ENCODE measurements around the gene NPHP4. TPM values are rescaled to one million over a fixed set of nuclear protein-coding genes. Genes with fewer than 3 reads are reported as not detected.

The NPHP4 gene
- total RNA-seq, 4 donors from 2014 or later = 1.1 to 10.4 (median 1.8) TPM

- H3K36me3 ChIP-seq = no peaks in the 10 kb centered on the region
- no peak for TF ChIP-seq CTCF (IDR thresholded peaks at IDR 0.05 in 4 of 5, conservative IDR thresholded peaks at IDR 0.05 in 1 of 5)
- TF ChIP-seq POLR2A (IDR thresholded peaks at IDR 0.05) = no peak
- no peaks in the 10 kb centered on the region for H3K27me3 ChIP-seq
- no peaks in the 10 kb centered on the region for H3K4me1 ChIP-seq
- in situ Hi-C loops (cut with MboI; ENCODE audit: low sequenced_read_pairs in 4 of 4) = loop anchor here in 1 of 4 donors (25.0 kb wide), 1 partner anchor 453 kb away; no protein-coding TSS in a partner anchor
- DNase-seq = no peak
- no peak overlapping the region for H3K4me3 ChIP-seq
- intact Hi-C loops (cut with DNase I; ENCODE audit: low total_unique reads) = no loop called here
- no peaks in the 10 kb centered on the region for H3K9me3 ChIP-seq
- no peak overlapping the region for H3K27ac ChIP-seq
- no peak for ATAC-seq
These were observed 26.6 kb downstream of the NPHP4 start for GRCh38 chr1:5965586-5966131.

DNA sequence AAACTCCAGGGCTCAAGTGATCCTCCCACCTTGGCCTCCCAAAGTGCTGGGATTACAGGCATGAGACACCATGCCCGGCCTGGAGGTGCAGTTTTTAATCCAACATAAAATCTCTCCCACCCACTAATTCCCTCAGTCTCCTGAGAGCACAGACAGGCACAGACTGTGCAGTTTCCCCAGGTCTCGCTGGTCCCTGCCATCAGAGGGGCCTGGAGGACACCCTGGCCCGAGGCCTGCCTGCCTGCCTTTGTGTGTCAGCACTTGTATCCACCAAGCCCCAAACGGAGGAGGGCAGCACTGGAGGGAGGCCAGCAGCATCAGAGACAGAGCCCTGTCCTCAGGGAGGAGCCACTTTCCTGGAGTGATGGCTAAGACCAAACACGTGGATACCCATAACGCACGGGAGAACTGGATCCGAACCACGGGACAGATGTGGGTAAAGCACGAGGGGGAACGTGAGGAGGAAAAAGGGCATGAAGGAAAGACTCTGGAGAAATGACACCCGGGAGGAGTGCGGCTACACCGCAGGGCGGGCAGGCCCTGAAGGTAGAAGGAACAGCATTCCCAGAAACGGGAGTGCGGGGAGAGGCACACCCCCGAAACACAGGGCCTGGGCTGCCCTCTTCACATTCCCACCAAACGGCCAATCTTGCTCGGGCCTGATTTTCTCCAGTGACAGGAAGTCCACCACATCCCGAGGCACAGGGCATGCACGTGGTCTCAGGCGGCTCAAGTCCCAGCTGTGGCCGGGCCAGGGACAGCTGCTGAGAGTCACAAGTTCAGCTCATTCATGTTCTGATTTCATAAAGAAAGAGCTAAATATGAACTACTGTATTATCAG lies 29.7 kb downstream of the NPHP4 start:
- no peaks in the 10 kb centered on the region for H3K4me1 ChIP-seq
- ATAC-seq (no peak), DNase-seq (no peak)
- in situ Hi-C loops (cut with MboI; ENCODE audit: low sequenced_read_pairs in 4 of 4) (loop anchor here in 1 of 4 donors (25.0 kb wide), 1 partner anchor 450 kb away; no protein-coding TSS in a partner anchor), intact Hi-C loops (cut with DNase I; ENCODE audit: low total_unique reads) (no loop called here)
- H3K9me3 ChIP-seq = no peaks in the 10 kb centered on the region
- no peak for TF ChIP-seq CTCF (IDR thresholded peaks at IDR 0.05 in 4 of 5, conservative IDR thresholded peaks at IDR 0.05 in 1 of 5)
- no peak for TF ChIP-seq POLR2A (IDR thresholded peaks at IDR 0.05)
- H3K4me3 ChIP-seq = no peak overlapping the region
- no peaks in the 10 kb centered on the region for H3K36me3 ChIP-seq
- H3K27me3 ChIP-seq = no peaks in the 10 kb centered on the region
- no peak overlapping the region for H3K27ac ChIP-seq

DNA sequence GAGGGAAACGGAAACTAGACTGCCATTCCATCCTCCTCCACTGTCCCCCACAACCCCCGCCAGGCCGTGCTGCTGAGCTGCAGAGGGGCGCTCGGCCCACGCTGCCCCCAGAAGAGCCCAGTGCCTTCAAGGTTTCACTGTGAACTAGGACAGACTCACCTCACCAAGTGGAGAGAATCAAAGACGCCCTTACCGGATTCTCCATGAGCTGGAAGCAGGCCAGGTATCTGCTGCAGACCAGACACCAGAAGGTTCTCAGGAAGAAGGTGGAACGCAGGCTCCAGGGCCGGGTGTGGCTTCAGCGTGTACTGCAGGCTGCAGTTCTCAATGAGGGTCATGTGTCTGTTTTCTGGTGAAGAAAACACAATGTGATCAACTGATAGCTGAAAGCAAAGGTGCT lies 30.6 kb downstream of the NPHP4 start:
- DNase-seq = no peak
- no peak for TF ChIP-seq CTCF (IDR thresholded peaks at IDR 0.05 in 4 of 5, conservative IDR thresholded peaks at IDR 0.05 in 1 of 5)
- TF ChIP-seq POLR2A (IDR thresholded peaks at IDR 0.05) = no peak
- in situ Hi-C loops (cut with MboI; ENCODE audit: low sequenced_read_pairs in 4 of 4) = loop anchor here in 1 of 4 donors (25.0 kb wide), 1 partner anchor 449 kb away; no protein-coding TSS in a partner anchor
- intact Hi-C loops (cut with DNase I; ENCODE audit: low total_unique reads) = no loop called here
- no peak overlapping the region for H3K4me3 ChIP-seq
- H3K27me3 ChIP-seq = no peaks in the 10 kb centered on the region
- H3K4me1 ChIP-seq = no peaks in the 10 kb centered on the region
- no peak overlapping the region for H3K27ac ChIP-seq
- no peak for ATAC-seq
- no peaks in the 10 kb centered on the region for H3K9me3 ChIP-seq
- H3K36me3 ChIP-seq = no peaks in the 10 kb centered on the region

DNA sequence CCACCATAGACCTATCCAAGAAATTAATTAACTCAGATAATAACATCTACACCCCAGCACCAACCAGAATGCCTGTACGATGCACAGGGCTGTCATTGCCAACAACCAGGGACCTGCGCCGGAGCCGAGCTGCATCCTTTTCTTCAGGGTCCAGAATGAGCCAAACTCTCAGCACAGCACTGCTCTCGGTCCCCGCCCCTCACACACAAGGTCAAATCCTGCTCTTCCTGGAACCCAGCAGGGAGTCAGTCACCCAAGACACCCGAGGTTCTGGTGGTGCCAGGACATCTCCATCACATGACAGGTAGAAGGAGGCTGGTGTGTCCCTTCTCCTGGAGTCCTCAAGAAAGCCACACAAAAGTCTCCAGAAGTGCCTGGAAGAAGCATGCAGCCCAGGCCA lies 31.9 kb downstream of the NPHP4 start:
- ATAC-seq (no peak), DNase-seq (no peak)
- TF ChIP-seq CTCF (IDR thresholded peaks at IDR 0.05 in 4 of 5, conservative IDR thresholded peaks at IDR 0.05 in 1 of 5) = no peak
- no peak for TF ChIP-seq POLR2A (IDR thresholded peaks at IDR 0.05)
- Histone ChIP-seq H3K4me3 (no peak overlapping the region), H3K4me1 (no peaks in the 10 kb centered on the region), H3K9me3 (no peaks in the 10 kb centered on the region), H3K27me3 (no peaks in the 10 kb centered on the region), H3K36me3 (no peaks in the 10 kb centered on the region), H3K27ac (no peak overlapping the region)
- intact Hi-C loops (cut with DNase I; ENCODE audit: low total_unique reads) = no loop called here
- in situ Hi-C loops (cut with MboI; ENCODE audit: low sequenced_read_pairs in 4 of 4) = loop anchor here in 1 of 4 donors (25.0 kb wide), 1 partner anchor 448 kb away; no protein-coding TSS in a partner anchor
